Kidney (tissue), 14 donors: ENCODE measurements around the gene CMIP. TPM values are rescaled to one million over a fixed set of nuclear protein-coding genes. Genes with fewer than 3 reads are reported as not detected.

Experiments
- DNase-seq, 5 donors: peaks; one replicate each; pipeline ENCODE4 v3.0.0-alpha.2; 2013 to 2020
- FAIRE-seq: peaks from 2 replicates; lab custom pipeline; 2012; peaks lifted over from hg19 to GRCh38; lab: Jason Lieb, UNC
- H3K27ac ChIP-seq, 2 donors: one replicate each; pipeline ENCODE4 v1.7.0; 2013; ENCODE audit warnings: low read depth in 2 of 2, low read length in 2 of 2, inconsistent platforms in 1 of 2
- H3K27me3 ChIP-seq: one replicate; pipeline ENCODE4 v1.7.1; 2013; ENCODE audit warnings: low read length, inconsistent platforms; ENCODE audit not compliant: control insufficient read depth, insufficient read depth
- H3K36me3 ChIP-seq, 3 donors: one replicate each; pipeline versions ENCODE4 v1.7.0 to v1.7.1; 2013; ENCODE audit warnings: low read length in 3 of 3, control low read depth in 1 of 3, inconsistent platforms in 1 of 3; ENCODE audit not compliant: insufficient read depth in 3 of 3, control insufficient read depth in 2 of 3
- H3K4me1 ChIP-seq, 3 donors: one replicate each; pipeline versions ENCODE4 v1.7.0 to v1.7.1; 2013; ENCODE audit warnings: low read length in 3 of 3, inconsistent platforms in 1 of 3, low read depth in 1 of 3; ENCODE audit not compliant: control insufficient read depth in 2 of 3, insufficient read depth in 2 of 3
- H3K4me3 ChIP-seq, 3 donors: one replicate each; pipeline versions ENCODE4 v1.7.0 to v1.8.1; 2013; ENCODE audit warnings: low read length in 3 of 3, control low read depth in 1 of 3, inconsistent platforms in 1 of 3
- H3K9ac ChIP-seq, 3 donors: one replicate each; pipeline versions ENCODE4 v1.7.0 to v1.7.1; 2013; ENCODE audit warnings: low read length in 3 of 3, control low read depth in 1 of 3, inconsistent platforms in 1 of 3
- H3K9me3 ChIP-seq, 3 donors: one replicate each; pipeline versions ENCODE4 v1.7.0 to v1.7.1; 2013; ENCODE audit warnings: low read length in 3 of 3, control low read depth in 1 of 3, inconsistent platforms in 1 of 3; ENCODE audit not compliant: control insufficient read depth in 2 of 3, insufficient read depth in 1 of 3
- CTCF ChIP-seq: IDR thresholded peaks from 3 replicates; pipeline ENCODE4 v1.5.1; 2012; ENCODE audit warnings: mild to moderate bottlenecking, moderate library complexity, borderline replicate concordance; ENCODE audit not compliant: insufficient read depth; ENCODE audit errors: extremely low read depth
- intact Hi-C: fragments of 100-400 bp; cut with DNase I; formaldehyde crosslinking; loops from one replicate; pipeline ENCODE4 v1.11.1; 2022
- polyA plus RNA-seq: library from polyadenylated mRNA; stranded (reverse); fragments of 350-450 nt; fragmentation: Illumina TruSeq; extraction: RNeasy Lipid Tissue Mini Kit (QIAGEN cat#74804); gene quantifications from one replicate; pipeline ENCODE4 v1.2.3, GENCODE V29; 2014; ENCODE audit warnings: low read depth, low replicate concordance; ENCODE audit not compliant: insufficient read depth
- total RNA-seq: library from RNA; stranded (reverse); fragmentation: NEBNext Ultra II Directional; extraction: Animal tissue kit (Norgen Biotek cat#: 25700); gene quantifications from one replicate; pipeline ENCODE4 v1.2.1, GENCODE V29; 2021
- donor health status: control.
- donor health status: control.
- donor health status: control.
- donor health status: control.
- donor health status: control.
- donor health status: DM: yes; HTN: yes; CAD: no.
- donor health status: Normal renal cell carcinoma (clear cell type).

CMIP gene
- total and polyA plus RNA-seq, 2 donors from 2014 or later = 16.6 to 65.7 TPM

GRCh38 chr16:81483970-81484595 is 39.5 kb downstream of the CMIP start:
- no peaks in the 10 kb centered on the region for H3K9me3 ChIP-seq
- no peak for TF ChIP-seq CTCF
- no peaks in the 10 kb centered on the region for H3K27me3 ChIP-seq
- no peak overlapping the region for H3K4me3 ChIP-seq
- no peak overlapping the region for H3K9ac ChIP-seq
- no peak overlapping the region for H3K27ac ChIP-seq
- peaks cover 0 to 43% (median 30%) of the 10 kb centered on the region in 3 donors for H3K4me1 ChIP-seq
- intact Hi-C loops = no loop called here
- FAIRE-seq (no peak), DNase-seq (peak in 1 of 5 donors; percentile 70)
- no peaks in the 10 kb centered on the region for H3K36me3 ChIP-seq

- peak in 1 of 5 donors; percentile 3 for DNase-seq
- Histone ChIP-seq H3K4me3 (no peak overlapping the region), H3K9me3 (no peaks in the 10 kb centered on the region), H3K9ac (no peak overlapping the region), H3K27ac (no peak overlapping the region), H3K36me3 (no peaks in the 10 kb centered on the region), H3K4me1 (peaks cover 0 to 51% (median 36%) of the 10 kb centered on the region in 3 donors), H3K27me3 (no peaks in the 10 kb centered on the region)
- intact Hi-C loops = no loop called here
- TF ChIP-seq CTCF = no peak
- no peak for FAIRE-seq
Observed at GRCh38 chr16:81484908-81485624, 40.5 kb downstream of the CMIP start.

- FAIRE-seq (no peak), DNase-seq (peak in 1 of 5 donors; percentile 66)
- peaks cover 0 to 55% (median 41%) of the 10 kb centered on the region in 3 donors for H3K4me1 ChIP-seq
- H3K9ac ChIP-seq = no peak overlapping the region
- no peak for TF ChIP-seq CTCF
- no peak overlapping the region for H3K27ac ChIP-seq
- no peaks in the 10 kb centered on the region for H3K36me3 ChIP-seq
- H3K27me3 ChIP-seq = no peaks in the 10 kb centered on the region
- H3K4me3 ChIP-seq = no peak overlapping the region
- no peaks in the 10 kb centered on the region for H3K9me3 ChIP-seq
- intact Hi-C loops = no loop called here
Observed at GRCh38 chr16:81485824-81486539, 41.4 kb downstream of the CMIP start.
